Transverse colon (tissue), 4 donors: ENCODE measurements around the gene MRPL23. TPM values are rescaled to one million over a fixed set of nuclear protein-coding genes. Genes with fewer than 3 reads are reported as not detected.

Experiments used
- DNase-seq: peaks from one replicate; pipeline ENCODE4 v3.0.0-alpha.2; 2019
- H3K27ac ChIP-seq, 4 donors: fragments of 200-600 bp; sonication (generic); 2 replicates each; pipeline ENCODE4 v1.5.1; 2016 to 2018; ENCODE audit warnings: inconsistent platforms in 4 of 4
- H3K27me3 ChIP-seq: fragments of 200-600 bp; sonication (generic); 2 replicates; pipeline ENCODE4 v1.5.1; 2017; ENCODE audit warnings: inconsistent platforms
- H3K36me3 ChIP-seq, 4 donors: fragments of 200-600 bp; sonication (generic); 2 replicates each; pipeline ENCODE4 v1.5.1; 2017 to 2019; ENCODE audit warnings: inconsistent platforms in 4 of 4
- H3K4me1 ChIP-seq, 4 donors: fragments of 200-600 bp; sonication (generic); 2 replicates each; pipeline ENCODE4 v1.5.1; 2017 to 2020; ENCODE audit warnings: inconsistent platforms in 4 of 4
- H3K4me3 ChIP-seq, 4 donors: fragments of 200-600 bp; sonication (generic); 1 replicate in 1 of 4; 2 replicates in 3 of 4; pipeline versions ENCODE4 v1.5.1 to v1.6.1; 2017 to 2019; ENCODE audit warnings: inconsistent platforms in 4 of 4
- H3K9me3 ChIP-seq, 2 donors: fragments of 200-600 bp; sonication (generic); 2 replicates each; pipeline ENCODE4 v1.5.1; 2017 to 2019; ENCODE audit warnings: inconsistent platforms in 2 of 2
- CTCF ChIP-seq, 5 experiments: fragments of 200-600 bp in 3 of 5; fragments of 450-650 bp in 2 of 5; sonication (generic) in 3 of 5; IDR thresholded peaks; 1 replicate in 2 of 5; 2 replicates in 3 of 5; pipeline ENCODE4 v1.5.1; 2016 to 2017; ENCODE audit warnings: antibody characterized with exemption in 5 of 5, inconsistent platforms in 3 of 5, mild to moderate bottlenecking in 2 of 5, moderate library complexity in 1 of 5
- EP300 ChIP-seq: sonication (generic); formaldehyde crosslinking; IDR thresholded peaks from one replicate; pipeline ENCODE4 v1.6.1; 2017; ENCODE audit warnings: antibody characterized with exemption, low read depth
- POLR2A ChIP-seq: fragments of 450-650 bp; IDR thresholded peaks from one replicate; pipeline ENCODE4 v1.6.1; 2016; ENCODE audit warnings: antibody characterized with exemption, mild to moderate bottlenecking, moderate library complexity
- POLR2AphosphoS5 ChIP-seq, 3 donors: sonication (generic); formaldehyde crosslinking; IDR thresholded peaks; one replicate each; pipeline ENCODE4 v1.6.1; 2016; ENCODE audit warnings: antibody characterized with exemption in 3 of 3
- WGBS, 2 donors: methylation state at CpG; one replicate each; pipeline ENCODE4 v1.1.5; 2018; ENCODE audit warnings: low coverage in 1 of 2; 5-methylcytosine and 5-hydroxymethylcytosine counted together
- in situ Hi-C, 4 donors: fragments of 200-750 bp; cut with MboI; loops; one replicate each; pipeline versions ENCODE4 v1.15.0 to v1.15.1; 2017; ENCODE audit warnings: low sequenced_read_pairs in 3 of 4, low pct_ligation_motif_present in 1 of 4, low pct_unique_long_range_greater_than_20kb in 1 of 4
- intact Hi-C: fragments of 100-400 bp; cut with DNase I; formaldehyde crosslinking; loops from one replicate; pipeline ENCODE4 v1.15.1; 2023; ENCODE audit warnings: low total_unique reads
- total RNA-seq, 4 donors: library from RNA; depleted of rRNA; stranded (reverse); fragments of >200 nt; gene quantifications; one replicate each; pipeline ENCODE4 v1.1.0, GENCODE V29; 2016

The MRPL23 gene
- total RNA-seq, 4 donors from 2014 or later, result 91.7 to 187 (median 127) TPM

GRCh38 chr11:1926156-1927025, 20.7 kb upstream of the MRPL23 start:
- no peak overlapping the region for H3K4me3 ChIP-seq
- no peak overlapping the region for H3K27ac ChIP-seq
- TF ChIP-seq POLR2AphosphoS5 (IDR thresholded peaks at IDR 0.05) (no peak), POLR2A (no peak), CTCF (IDR thresholded peaks at IDR 0.05) (no peak), EP300 (no peak)
- no peaks in the 10 kb centered on the region for H3K4me1 ChIP-seq
- 83 to 100% methylated on average over 5 to 41 of the region's 41 CpGs for WGBS, 2 donors
- no peak for DNase-seq
- intact Hi-C loops (no loop called here), in situ Hi-C loops (no loop called here)
- H3K9me3 ChIP-seq, result no peaks in the 10 kb centered on the region
- H3K27me3 ChIP-seq, result no peaks in the 10 kb centered on the region
- H3K36me3 ChIP-seq, result no peaks in the 10 kb centered on the region

GRCh38 chr11:1927026-1927847, 19.9 kb upstream of the MRPL23 start:
- Histone ChIP-seq H3K27ac (no peak overlapping the region), H3K4me1 (no peaks in the 10 kb centered on the region), H3K27me3 (no peaks in the 10 kb centered on the region), H3K4me3 (no peak overlapping the region), H3K36me3 (no peaks in the 10 kb centered on the region), H3K9me3 (no peaks in the 10 kb centered on the region)
- in situ Hi-C loops, result no loop called here
- WGBS, 2 donors, result 50 to 71% methylated on average over 2 to 23 of the region's 28 CpGs
- intact Hi-C loops, result no loop called here
- DNase-seq, result no peak
- TF ChIP-seq POLR2AphosphoS5 (IDR thresholded peaks at IDR 0.05) (no peak), CTCF (IDR thresholded peaks at IDR 0.05) (no peak), POLR2A (no peak), EP300 (no peak)

GRCh38 chr11:1927848-1928469, 19.2 kb upstream of the MRPL23 start:
- H3K4me3 ChIP-seq, result no peak overlapping the region
- H3K9me3 ChIP-seq, result no peaks in the 10 kb centered on the region
- in situ Hi-C loops, result no loop called here
- no peaks in the 10 kb centered on the region for H3K27me3 ChIP-seq
- H3K36me3 ChIP-seq, result no peaks in the 10 kb centered on the region
- no peak overlapping the region for H3K27ac ChIP-seq
- 82% methylated on average over 20 of the region's 20 CpGs; no CpG with 5 or more reads in 1 of the 2 donors for WGBS, 2 donors
- no peak for DNase-seq
- no peak for TF ChIP-seq POLR2AphosphoS5 (IDR thresholded peaks at IDR 0.05)
- TF ChIP-seq EP300, result no peak
- no peak for TF ChIP-seq CTCF (IDR thresholded peaks at IDR 0.05)
- no peak for TF ChIP-seq POLR2A
- H3K4me1 ChIP-seq, result no peaks in the 10 kb centered on the region
- intact Hi-C loops, result no loop called here

- Histone ChIP-seq H3K36me3 (no peaks in the 10 kb centered on the region), H3K4me1 (no peaks in the 10 kb centered on the region), H3K4me3 (no peak overlapping the region), H3K27ac (no peak overlapping the region), H3K27me3 (no peaks in the 10 kb centered on the region), H3K9me3 (no peaks in the 10 kb centered on the region)
- in situ Hi-C loops, result no loop called here
- 89% methylated on average over 12 of the region's 13 CpGs; no CpG with 5 or more reads in 1 of the 2 donors for WGBS, 2 donors
- DNase-seq, result no peak
- no peak for TF ChIP-seq CTCF (IDR thresholded peaks at IDR 0.05)
- no peak for TF ChIP-seq POLR2AphosphoS5 (IDR thresholded peaks at IDR 0.05)
- TF ChIP-seq POLR2A, result no peak
- no peak for TF ChIP-seq EP300
- intact Hi-C loops, result no loop called here
Observed at GRCh38 chr11:1928470-1928890, 18.7 kb upstream of the MRPL23 start.
